OCI-LY1 (cell line): ENCODE measurements around the gene RAPGEF6.

ENCODE experiments used
- H2AFZ ChIP-seq: fragments of 200-600 bp; sonication (generic), shearing (Covaris generic); 2 replicates; pipeline ENCODE4 v1.6.0; 2014; ENCODE audit warnings: antibody characterized with exemption, mild to moderate bottlenecking, low read length
- H3F3A ChIP-seq: fragments of 200-600 bp; sonication (generic), shearing (Covaris generic); 2 replicates; pipeline ENCODE4 v1.6.0; 2014; ENCODE audit warnings: mild to moderate bottlenecking, antibody characterized with exemption, low read length, moderate library complexity; ENCODE audit not compliant: insufficient read depth
- H3K27ac ChIP-seq: fragments of 200-600 bp; sonication (generic); 2 replicates; pipeline ENCODE4 v1.5.1; 2014; ENCODE audit warnings: low read length, mixed run types, mild to moderate bottlenecking, low read depth; ENCODE audit not compliant: poor library complexity, severe bottlenecking
- H3K27me3 ChIP-seq: fragments of 200-600 bp; sonication (generic); 2 replicates; pipeline ENCODE4 v1.6.0; 2014; ENCODE audit warnings: antibody characterized with exemption, mild to moderate bottlenecking, low read length, moderate library complexity; ENCODE audit not compliant: insufficient read depth
- H3K36me3 ChIP-seq: fragments of 200-600 bp; sonication (generic); 2 replicates; pipeline ENCODE4 v1.6.1; 2014; ENCODE audit warnings: mild to moderate bottlenecking, antibody characterized with exemption, low read length, moderate library complexity, mixed read lengths; ENCODE audit not compliant: insufficient read depth
- H3K4me1 ChIP-seq: fragments of 200-600 bp; sonication (generic); 2 replicates; pipeline ENCODE4 v1.5.1; 2014; ENCODE audit warnings: mild to moderate bottlenecking, low read length, moderate library complexity; ENCODE audit not compliant: insufficient read depth, severe bottlenecking
- H3K4me2 ChIP-seq: fragments of 200-600 bp; sonication (generic), shearing (Covaris generic); 2 replicates; pipeline ENCODE4 v1.6.1; 2014; ENCODE audit warnings: low read length
- H3K4me3 ChIP-seq: fragments of 200-600 bp; sonication (generic); 2 replicates; pipeline ENCODE4 v1.5.1; 2014; ENCODE audit warnings: low read length, low read depth, mild to moderate bottlenecking, mixed read lengths; ENCODE audit not compliant: poor library complexity, severe bottlenecking
- H3K79me2 ChIP-seq: fragments of 200-600 bp; shearing (Covaris generic); 2 replicates; pipeline ENCODE4 v1.6.1; 2016; ENCODE audit warnings: mixed run types, low read length, mixed read lengths; ENCODE audit not compliant: insufficient read depth
- H3K9ac ChIP-seq: fragments of 200-600 bp; sonication (generic), shearing (Covaris generic); 2 replicates; pipeline ENCODE4 v1.6.1; 2014; ENCODE audit warnings: mild to moderate bottlenecking, low read length, mixed read lengths
- H3K9me2 ChIP-seq: fragments of 200-600 bp; sonication (generic), shearing (Covaris generic); 2 replicates; pipeline ENCODE4 v1.6.1; 2014; ENCODE audit warnings: low read depth, mild to moderate bottlenecking, low read length, mixed read lengths
- H3K9me3 ChIP-seq: fragments of 200-600 bp; shearing (Covaris generic); 2 replicates; pipeline ENCODE4 v1.6.1; 2014; ENCODE audit warnings: low read length, mixed read lengths
- H4K20me1 ChIP-seq: fragments of 200-600 bp; sonication (generic), shearing (Covaris generic); 2 replicates; pipeline ENCODE4 v1.6.0; 2016; ENCODE audit warnings: mild to moderate bottlenecking, low read length; ENCODE audit not compliant: insufficient read depth
- EZH2 ChIP-seq: fragments of 200-600 bp; sonication (generic), shearing (Covaris generic); IDR thresholded peaks from 2 replicates; pipeline ENCODE4 v1.8.0; 2017; ENCODE audit warnings: borderline replicate concordance, mixed run types, mild to moderate bottlenecking, antibody characterized with exemption, low read length, moderate library complexity, mixed read lengths
- TF ChIP-seq, protein P1 (sequence below): fragments of 200-600 bp; sonication (generic), shearing (Covaris generic); IDR thresholded peaks from 2 replicates; pipeline ENCODE4 v1.5.1; 2017; ENCODE audit warnings: mild to moderate bottlenecking, antibody characterized with exemption, low read length, moderate library complexity, mixed read lengths

Gene RAPGEF6

DNA sequence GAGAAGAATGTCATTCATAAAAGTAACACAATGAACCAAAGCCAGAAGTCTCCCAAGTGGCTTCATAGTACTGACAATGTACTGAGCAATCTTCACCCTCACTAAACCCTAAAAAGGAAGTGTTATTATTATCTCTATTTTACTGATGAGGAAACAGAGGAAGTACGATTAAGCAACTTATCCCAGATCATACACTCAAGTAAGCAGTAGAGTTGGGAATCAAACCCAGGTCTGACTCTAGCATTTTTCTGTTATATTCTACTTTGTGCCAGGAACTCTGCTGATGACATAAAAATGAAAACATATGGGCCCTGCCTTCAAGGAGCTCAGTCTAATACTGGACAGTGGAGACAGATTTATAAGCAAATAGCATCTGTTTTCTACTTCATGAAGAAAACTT is 109.2 kb downstream of the RAPGEF6 start:
- H3K4me2 ChIP-seq = no peak overlapping the region
- no peak for TF ChIP-seq EZH2
- no peaks in the 10 kb centered on the region for H3K27me3 ChIP-seq

DNA sequence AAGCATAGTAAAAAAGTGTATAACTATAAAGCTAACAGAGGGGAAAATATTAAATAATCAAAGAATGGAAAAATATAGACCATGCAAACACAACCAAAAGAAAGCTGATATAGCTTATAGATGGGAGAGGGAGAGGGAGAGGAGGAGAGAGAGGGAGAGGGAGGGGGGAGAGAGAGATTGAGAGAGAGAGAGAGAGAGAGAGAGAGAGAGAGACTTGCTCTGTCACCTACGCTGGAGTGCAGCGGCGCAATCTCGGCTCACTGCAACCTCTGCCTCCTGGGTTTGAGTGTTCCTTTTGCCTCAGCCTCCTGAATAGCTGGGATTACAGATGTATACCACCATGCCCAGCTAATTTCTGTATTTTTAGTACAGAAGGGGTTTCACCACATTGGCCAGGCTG is 110.6 kb downstream of the RAPGEF6 start:
- Histone ChIP-seq H3K4me3 (no peak overlapping the region), H3K4me2 (no peak overlapping the region), H3K36me3 (peaks cover 21% of the 10 kb centered on the region), H3F3A (no peaks in the 10 kb centered on the region), H3K79me2 (no peaks in the 10 kb centered on the region), H4K20me1 (no peaks in the 10 kb centered on the region), H3K27me3 (no peaks in the 10 kb centered on the region), H3K9ac (no peak overlapping the region), H3K27ac (no peak overlapping the region), H3K9me3 (no peaks in the 10 kb centered on the region), H3K4me1 (no peaks in the 10 kb centered on the region), H2AFZ (no peak overlapping the region), H3K9me2 (no peaks in the 10 kb centered on the region)
- TF ChIP-seq EZH2 = no peak

More for the DNA sequence above, 109.2 kb downstream of the RAPGEF6 start:
- no peaks in the 10 kb centered on the region for H4K20me1 ChIP-seq
- H3K9me3 ChIP-seq = no peaks in the 10 kb centered on the region
- no peak overlapping the region for H3K27ac ChIP-seq
- H3K79me2 ChIP-seq = no peaks in the 10 kb centered on the region
- no peaks in the 10 kb centered on the region for H3K9me2 ChIP-seq
- no peaks in the 10 kb centered on the region for H3F3A ChIP-seq
- H3K9ac ChIP-seq = no peak overlapping the region
- peaks cover 8% of the 10 kb centered on the region; the same call in 1 of the 2 replicates for H3K36me3 ChIP-seq
- no peaks in the 10 kb centered on the region for H3K4me1 ChIP-seq
- no peak overlapping the region for H2AFZ ChIP-seq
- H3K4me3 ChIP-seq = no peak overlapping the region

DNA sequence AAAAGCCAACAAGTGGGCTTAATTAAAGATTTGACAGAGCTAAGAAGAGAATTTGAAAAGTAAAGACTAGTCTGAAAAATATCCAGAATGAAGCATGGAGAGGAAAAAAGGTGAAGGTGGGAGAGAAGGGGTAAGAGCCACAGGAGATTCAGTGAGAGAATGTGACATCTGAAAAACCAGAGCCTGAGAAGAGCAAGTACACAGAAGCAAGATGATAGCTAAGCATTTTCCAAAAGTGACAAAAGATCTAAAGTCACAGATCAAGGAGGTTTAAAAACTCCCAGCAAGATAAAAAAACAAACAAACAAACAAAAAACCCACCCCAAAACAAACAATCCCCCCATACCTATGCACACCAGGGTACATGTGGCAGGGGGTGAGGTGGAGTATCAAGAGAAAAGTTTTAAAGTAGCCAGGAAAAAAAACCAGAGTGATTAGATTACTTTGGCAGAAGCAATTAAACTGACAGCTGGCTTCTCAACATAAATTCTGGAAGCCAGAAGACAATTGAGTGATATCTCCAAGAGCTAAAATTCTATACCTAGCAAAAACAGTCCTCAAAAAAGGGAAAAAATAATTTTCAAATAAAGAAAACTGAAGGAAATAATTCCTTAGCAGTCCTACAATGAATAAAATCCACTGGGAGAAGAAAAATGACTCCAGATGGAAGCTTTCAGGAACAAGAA is 111.4 kb downstream of the RAPGEF6 start:
- peaks cover 28% of the 10 kb centered on the region for H3K36me3 ChIP-seq
- H3K27ac ChIP-seq = no peak overlapping the region
- no peak overlapping the region for H2AFZ ChIP-seq
- no peaks in the 10 kb centered on the region for H3K27me3 ChIP-seq
- H3K4me2 ChIP-seq = no peak overlapping the region
- TF ChIP-seq EZH2 = no peak
- TF ChIP-seq, protein P1, sequence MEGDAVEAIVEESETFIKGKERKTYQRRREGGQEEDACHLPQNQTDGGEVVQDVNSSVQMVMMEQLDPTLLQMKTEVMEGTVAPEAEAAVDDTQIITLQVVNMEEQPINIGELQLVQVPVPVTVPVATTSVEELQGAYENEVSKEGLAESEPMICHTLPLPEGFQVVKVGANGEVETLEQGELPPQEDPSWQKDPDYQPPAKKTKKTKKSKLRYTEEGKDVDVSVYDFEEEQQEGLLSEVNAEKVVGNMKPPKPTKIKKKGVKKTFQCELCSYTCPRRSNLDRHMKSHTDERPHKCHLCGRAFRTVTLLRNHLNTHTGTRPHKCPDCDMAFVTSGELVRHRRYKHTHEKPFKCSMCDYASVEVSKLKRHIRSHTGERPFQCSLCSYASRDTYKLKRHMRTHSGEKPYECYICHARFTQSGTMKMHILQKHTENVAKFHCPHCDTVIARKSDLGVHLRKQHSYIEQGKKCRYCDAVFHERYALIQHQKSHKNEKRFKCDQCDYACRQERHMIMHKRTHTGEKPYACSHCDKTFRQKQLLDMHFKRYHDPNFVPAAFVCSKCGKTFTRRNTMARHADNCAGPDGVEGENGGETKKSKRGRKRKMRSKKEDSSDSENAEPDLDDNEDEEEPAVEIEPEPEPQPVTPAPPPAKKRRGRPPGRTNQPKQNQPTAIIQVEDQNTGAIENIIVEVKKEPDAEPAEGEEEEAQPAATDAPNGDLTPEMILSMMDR = no peak
- H3F3A ChIP-seq = no peaks in the 10 kb centered on the region
- H3K9me3 ChIP-seq = no peaks in the 10 kb centered on the region
- no peak overlapping the region for H3K9ac ChIP-seq
- H4K20me1 ChIP-seq = no peaks in the 10 kb centered on the region
- no peak overlapping the region for H3K4me3 ChIP-seq
- H3K9me2 ChIP-seq = no peaks in the 10 kb centered on the region
- H3K79me2 ChIP-seq = no peaks in the 10 kb centered on the region
- no peaks in the 10 kb centered on the region for H3K4me1 ChIP-seq

DNA sequence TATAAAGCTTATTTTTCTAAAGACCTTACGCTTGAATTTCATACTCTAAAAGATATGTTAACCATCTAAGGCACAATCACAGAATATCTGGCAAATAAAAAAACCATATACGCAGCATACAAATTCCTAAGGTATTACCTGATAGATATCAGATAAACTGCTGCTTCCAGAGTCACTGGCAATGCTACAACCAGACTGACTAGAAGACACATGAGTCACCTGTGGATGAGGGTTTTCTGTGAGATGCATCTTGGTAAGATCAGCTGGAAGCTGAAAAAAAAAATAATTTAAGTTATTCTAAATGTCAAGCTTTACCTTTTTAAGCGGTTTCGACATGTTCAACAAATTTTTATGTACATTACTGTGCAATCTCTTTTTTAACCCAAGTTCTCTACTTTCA is 113.8 kb downstream of the RAPGEF6 start:
- H3K9me2 ChIP-seq = no peaks in the 10 kb centered on the region
- no peak overlapping the region for H3K27ac ChIP-seq
- H3K9me3 ChIP-seq = no peaks in the 10 kb centered on the region
- no peaks in the 10 kb centered on the region for H3K4me1 ChIP-seq
- H3K79me2 ChIP-seq = no peaks in the 10 kb centered on the region
- H3K4me3 ChIP-seq = no peak overlapping the region
- H3K4me2 ChIP-seq = no peak overlapping the region
- no peaks in the 10 kb centered on the region for H4K20me1 ChIP-seq
- H3K9ac ChIP-seq = no peak overlapping the region
- TF ChIP-seq, protein P1 = no peak
- no peak for TF ChIP-seq EZH2
- H3K36me3 ChIP-seq = peaks cover 28% of the 10 kb centered on the region
- no peaks in the 10 kb centered on the region for H3K27me3 ChIP-seq
- H3F3A ChIP-seq = no peaks in the 10 kb centered on the region
- H2AFZ ChIP-seq = no peak overlapping the region
